DND-41 (cell line): Measurements from ENCODE around the gene CSF3R.

ENCODE experiments used
- ATAC-seq: fragments of 200-7000 bp; cut with Tn5 transposase; 3 replicates; pipeline ENCODE4 v1.9.1; 2021; ENCODE audit warnings: low read depth; ENCODE audit not compliant: insufficient read depth
- DNase-seq: peaks from one replicate; pipeline ENCODE4 v3.0.0-alpha.2; 2020
- H2AFZ ChIP-seq: 2 replicates; pipeline ENCODE4 v1.6.0; 2012; ENCODE audit warnings: low read depth, low read length
- H3K27ac ChIP-seq: 2 replicates; pipeline ENCODE4 v1.5.1; 2012; ENCODE audit warnings: low read length, inconsistent platforms
- H3K27me3 ChIP-seq: fragments of 200-600 bp; sonication (generic); 2 replicates; pipeline ENCODE4 v1.6.0; 2012; ENCODE audit warnings: low read length, mild to moderate bottlenecking, inconsistent platforms; ENCODE audit not compliant: insufficient read depth, poor library complexity
- H3K36me3 ChIP-seq: 2 replicates; pipeline ENCODE4 v1.5.1; 2012; ENCODE audit warnings: low read length, inconsistent platforms; ENCODE audit not compliant: insufficient read depth
- H3K4me1 ChIP-seq: 2 replicates; pipeline ENCODE4 v1.5.1; 2012; ENCODE audit warnings: mild to moderate bottlenecking, low read length; ENCODE audit not compliant: insufficient read depth
- H3K4me2 ChIP-seq: 2 replicates; pipeline ENCODE4 v1.6.0; 2012; ENCODE audit warnings: mild to moderate bottlenecking, moderate library complexity, low read length, inconsistent platforms; ENCODE audit not compliant: insufficient read depth
- H3K4me3 ChIP-seq, 2 experiments: fragments of 200-600 bp in 1 of 2; shearing (Covaris generic) in 1 of 2; 2 replicates each; pipeline ENCODE4 v1.5.1; 2012 to 2016; ENCODE audit warnings: inconsistent platforms in 2 of 2, low read length in 2 of 2, mild to moderate bottlenecking in 2 of 2, low read depth in 1 of 2, moderate library complexity in 1 of 2
- H3K79me2 ChIP-seq: 2 replicates; pipeline ENCODE4 v1.6.0; 2012; ENCODE audit warnings: low read length, inconsistent platforms; ENCODE audit not compliant: insufficient read depth
- H3K9ac ChIP-seq: 2 replicates; pipeline ENCODE4 v1.6.0; 2012; ENCODE audit warnings: low read depth, mild to moderate bottlenecking, inconsistent platforms, low read length, moderate library complexity
- H3K9me3 ChIP-seq: 2 replicates; pipeline ENCODE4 v1.5.1; 2012; ENCODE audit warnings: low read length, moderate library complexity, mild to moderate bottlenecking, inconsistent platforms; ENCODE audit not compliant: insufficient read depth, severe bottlenecking
- H4K20me1 ChIP-seq: 2 replicates; pipeline ENCODE4 v1.6.0; 2012; ENCODE audit warnings: low read length; ENCODE audit not compliant: insufficient read depth
- CTCF ChIP-seq: IDR thresholded peaks from 2 replicates; pipeline ENCODE4 v1.5.1; 2012; ENCODE audit warnings: borderline replicate concordance, low read length, moderate library complexity, mild to moderate bottlenecking; ENCODE audit not compliant: poor library complexity, severe bottlenecking; ENCODE audit errors: extremely low read depth
- EZH2 ChIP-seq: IDR thresholded peaks from 3 replicates; pipeline ENCODE4 v1.6.1; 2012; ENCODE audit warnings: borderline replicate concordance, low read depth, mild to moderate bottlenecking, moderate library complexity, low read length, inconsistent platforms; ENCODE audit not compliant: severe bottlenecking

The CSF3R gene

GRCh38 chr1:36417931-36418330 lies 64.8 kb downstream of the CSF3R start:
- ATAC-seq (no peak), DNase-seq (no peak)
- H3K4me1 ChIP-seq = peaks cover 7% of the 10 kb centered on the region
- peaks cover 5% of the 10 kb centered on the region; the same call in 1 of the 2 replicates for H3K36me3 ChIP-seq
- no peak overlapping the region for H2AFZ ChIP-seq
- H3K4me3 ChIP-seq = no peak overlapping the region
- H4K20me1 ChIP-seq = no peaks in the 10 kb centered on the region
- H3K4me2 ChIP-seq = no peak overlapping the region
- no peak overlapping the region for H3K9ac ChIP-seq
- no peaks in the 10 kb centered on the region for H3K79me2 ChIP-seq
- no peaks in the 10 kb centered on the region for H3K27me3 ChIP-seq
- no peaks in the 10 kb centered on the region for H3K9me3 ChIP-seq
- no peak overlapping the region for H3K27ac ChIP-seq
- TF ChIP-seq CTCF (no peak), EZH2 (no peak)
